Hepatocyte (in vitro differentiated cells): ENCODE results near the gene TMEM273. TPM values are rescaled to one million over a fixed set of nuclear protein-coding genes. Genes with fewer than 3 reads are reported as not detected.

ENCODE experiments used
- DNase-seq: peaks from one replicate; pipeline ENCODE4 v3.0.0-alpha.2; 2016; ENCODE audit warnings: low spot score
- H2AFZ ChIP-seq: fragments of 200-600 bp; sonication (generic); 2 replicates; pipeline ENCODE4 v1.6.0; 2016; ENCODE audit warnings: antibody characterized with exemption, mild to moderate bottlenecking
- H3K27ac ChIP-seq: fragments of 200-600 bp; sonication (generic); 2 replicates; pipeline ENCODE4 v1.5.1; 2016; ENCODE audit warnings: mild to moderate bottlenecking
- H3K27me3 ChIP-seq: fragments of 200-600 bp; sonication (generic); 2 replicates; pipeline ENCODE4 v1.6.1; 2016
- H3K36me3 ChIP-seq: fragments of 200-600 bp; sonication (generic); replicated peaks from 2 replicates; pipeline ENCODE4 v1.5.1; 2016; ENCODE audit warnings: low read depth; ENCODE audit not compliant: insufficient read depth
- H3K4me1 ChIP-seq: fragments of 200-600 bp; sonication (generic); 2 replicates; pipeline ENCODE4 v1.5.1; 2016; ENCODE audit warnings: mild to moderate bottlenecking, moderate library complexity; ENCODE audit not compliant: insufficient read depth
- H3K4me2 ChIP-seq: fragments of 200-600 bp; sonication (generic); 2 replicates; pipeline ENCODE4 v1.6.0; 2016
- H3K4me3 ChIP-seq: fragments of 200-600 bp; sonication (generic); 2 replicates; pipeline ENCODE4 v1.5.1; 2016; ENCODE audit warnings: mild to moderate bottlenecking
- H3K79me2 ChIP-seq: fragments of 200-600 bp; sonication (generic); 2 replicates; pipeline ENCODE4 v1.6.0; 2017; ENCODE audit warnings: mild to moderate bottlenecking
- H3K9me2 ChIP-seq: fragments of 200-600 bp; sonication (generic); replicated peaks from 2 replicates; pipeline ENCODE4 v1.6.0; 2017; ENCODE audit warnings: mild to moderate bottlenecking; ENCODE audit not compliant: insufficient read depth
- H3K9me3 ChIP-seq: fragments of 200-600 bp; sonication (generic); 2 replicates; pipeline ENCODE4 v1.5.1; 2016; ENCODE audit warnings: low read depth, mild to moderate bottlenecking
- H4K20me1 ChIP-seq: fragments of 200-600 bp; sonication (generic); 2 replicates; pipeline ENCODE4 v1.6.0; 2016; ENCODE audit warnings: mild to moderate bottlenecking; ENCODE audit not compliant: insufficient read depth, poor library complexity, severe bottlenecking
- CTCF ChIP-seq: fragments of 200-600 bp; sonication (generic); IDR thresholded peaks from 2 replicates; pipeline ENCODE4 v1.5.1; 2016; ENCODE audit warnings: antibody characterized with exemption, mild to moderate bottlenecking; ENCODE audit not compliant: poor library complexity
- EZH2 ChIP-seq: fragments of 200-600 bp; sonication (generic); IDR thresholded peaks from 2 replicates; pipeline ENCODE4 v1.6.1; 2016; ENCODE audit warnings: antibody characterized with exemption, mild to moderate bottlenecking, borderline replicate concordance
- EZH2phosphoT487 ChIP-seq: fragments of 200-600 bp; sonication (generic); IDR thresholded peaks from one replicate; pipeline ENCODE4 v1.6.1; 2018; ENCODE audit warnings: antibody characterized with exemption, mild to moderate bottlenecking, low read depth, moderate library complexity; ENCODE audit not compliant: unreplicated experiment, severe bottlenecking
- WGBS: methylation state at CpG from one replicate; pipeline ENCODE4 v1.1.6; 2016; ENCODE audit warnings: low lambda C conversion rate; ENCODE audit errors: missing lambda C conversion rate; 5-methylcytosine and 5-hydroxymethylcytosine counted together
- polyA plus RNA-seq: library from polyadenylated mRNA; unstranded; fragments of >200 nt; fragmentation: Nextera tagmentation; extraction: Ambion mirVana; gene quantifications from 2 replicates; pipeline ENCODE4 v1.2.1, GENCODE V29; 2016
- total RNA-seq: library from RNA; depleted of rRNA; stranded (reverse); fragments of >200 nt; gene quantifications from 2 replicates; pipeline ENCODE4 v1.2.3, GENCODE V29; 2014

TMEM273 gene
- total and polyA plus RNA-seq, 2 experiments from 2014 or later: 0.27 TPM; not detected in 1

GRCh38 chr10:49160814-49161213 is 27.4 kb downstream of the TMEM273 start:
- WGBS: 94% methylated on average over 5 of the region's 5 CpGs
- TF ChIP-seq EZH2phosphoT487: no peak
- no peaks in the 10 kb centered on the region for H3K9me3 ChIP-seq

GRCh38 chr10:49160110-49160509 is 28.1 kb downstream of the TMEM273 start:
- no peak overlapping the region for H3K4me3 ChIP-seq
- H4K20me1 ChIP-seq: no peaks in the 10 kb centered on the region
- no peak for DNase-seq
- no peaks in the 10 kb centered on the region for H3K79me2 ChIP-seq
- H3K36me3 ChIP-seq: no peaks in the 10 kb centered on the region
- H3K27ac ChIP-seq: no peak overlapping the region
- H3K9me3 ChIP-seq: no peaks in the 10 kb centered on the region
- 90% methylated on average over 5 of the region's 5 CpGs for WGBS
- peaks cover 26% of the 10 kb centered on the region for H3K27me3 ChIP-seq
- no peak overlapping the region for H2AFZ ChIP-seq
- no peak overlapping the region for H3K4me2 ChIP-seq
- no peaks in the 10 kb centered on the region for H3K4me1 ChIP-seq
- no peak for TF ChIP-seq EZH2phosphoT487
- no peak for TF ChIP-seq CTCF
- TF ChIP-seq EZH2: no peak
- no peaks in the 10 kb centered on the region for H3K9me2 ChIP-seq

More at GRCh38 chr10:49160814-49161213, 27.4 kb downstream of the TMEM273 start:
- no peak overlapping the region for H3K4me3 ChIP-seq
- no peak overlapping the region for H3K4me2 ChIP-seq
- H3K4me1 ChIP-seq: no peaks in the 10 kb centered on the region
- no peak for DNase-seq
- no peaks in the 10 kb centered on the region for H4K20me1 ChIP-seq
- H3K27ac ChIP-seq: no peak overlapping the region
- no peaks in the 10 kb centered on the region for H3K79me2 ChIP-seq
- H3K9me2 ChIP-seq: no peaks in the 10 kb centered on the region
- H3K27me3 ChIP-seq: peaks cover 23% of the 10 kb centered on the region
- H2AFZ ChIP-seq: no peak overlapping the region
- no peaks in the 10 kb centered on the region for H3K36me3 ChIP-seq

- 11% methylated on average over 3 of the region's 3 CpGs for WGBS
- no peak for TF ChIP-seq EZH2phosphoT487
- no peak for TF ChIP-seq CTCF
- TF ChIP-seq EZH2: no peak
- H3K4me2 ChIP-seq: no peak overlapping the region
These were observed 29.3 kb downstream of the TMEM273 start for GRCh38 chr10:49158915-49159314.

GRCh38 chr10:49158404-49158803 is 29.8 kb downstream of the TMEM273 start:
- DNase-seq: no peak
- Histone ChIP-seq H3K4me1 (no peaks in the 10 kb centered on the region), H3K36me3 (no peaks in the 10 kb centered on the region), H3K4me3 (no peak overlapping the region), H3K9me3 (no peaks in the 10 kb centered on the region), H4K20me1 (no peaks in the 10 kb centered on the region), H3K27me3 (peaks cover 26% of the 10 kb centered on the region), H3K9me2 (no peaks in the 10 kb centered on the region), H3K79me2 (no peaks in the 10 kb centered on the region), H3K4me2 (no peak overlapping the region), H2AFZ (no peak overlapping the region), H3K27ac (no peak overlapping the region)
- 46% methylated on average over 7 of the region's 7 CpGs for WGBS
- TF ChIP-seq EZH2phosphoT487 (no peak), EZH2 (no peak), CTCF (no peak)

More at GRCh38 chr10:49158915-49159314, 29.3 kb downstream of the TMEM273 start:
- no peaks in the 10 kb centered on the region for H3K4me1 ChIP-seq
- no peak overlapping the region for H2AFZ ChIP-seq
- H3K9me2 ChIP-seq: no peaks in the 10 kb centered on the region
- DNase-seq: no peak
- H4K20me1 ChIP-seq: no peaks in the 10 kb centered on the region
- no peak overlapping the region for H3K4me3 ChIP-seq
- H3K27ac ChIP-seq: no peak overlapping the region
- no peaks in the 10 kb centered on the region for H3K79me2 ChIP-seq
- peaks cover 26% of the 10 kb centered on the region for H3K27me3 ChIP-seq
- no peaks in the 10 kb centered on the region for H3K9me3 ChIP-seq
- H3K36me3 ChIP-seq: no peaks in the 10 kb centered on the region
